Measurements from ENCODE around the gene SLC17A2. TPM values are rescaled to one million over a fixed set of nuclear protein-coding genes. Genes with fewer than 3 reads are reported as not detected.
A peak's percentile ranks its signal among the peaks of the same experiment; 100 is the strongest.

Gene SLC17A2
- total and polyA plus RNA-seq, 2 experiments from 2014 or later = not detected

DNA sequence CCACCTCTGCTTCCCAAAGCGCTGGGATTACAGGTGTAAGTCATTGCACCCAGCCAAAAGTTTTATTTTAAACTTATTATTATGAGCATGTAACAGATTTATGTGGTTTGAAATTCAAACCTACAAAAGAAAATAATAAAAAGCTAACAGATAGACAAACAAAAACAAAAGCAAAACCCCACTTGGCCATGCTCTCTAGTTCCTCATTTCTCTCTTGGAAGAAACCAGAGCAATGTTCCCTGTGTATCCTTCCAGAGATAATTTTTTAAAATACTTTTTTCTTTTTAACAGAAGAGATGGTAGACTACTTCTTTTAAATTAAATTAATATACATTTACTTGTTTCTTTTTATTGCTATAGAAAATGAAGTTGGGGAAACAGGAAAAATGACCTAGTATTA is 28.4 kb downstream of the SLC17A2 start (continued):
- TF ChIP-seq, protein P1, sequence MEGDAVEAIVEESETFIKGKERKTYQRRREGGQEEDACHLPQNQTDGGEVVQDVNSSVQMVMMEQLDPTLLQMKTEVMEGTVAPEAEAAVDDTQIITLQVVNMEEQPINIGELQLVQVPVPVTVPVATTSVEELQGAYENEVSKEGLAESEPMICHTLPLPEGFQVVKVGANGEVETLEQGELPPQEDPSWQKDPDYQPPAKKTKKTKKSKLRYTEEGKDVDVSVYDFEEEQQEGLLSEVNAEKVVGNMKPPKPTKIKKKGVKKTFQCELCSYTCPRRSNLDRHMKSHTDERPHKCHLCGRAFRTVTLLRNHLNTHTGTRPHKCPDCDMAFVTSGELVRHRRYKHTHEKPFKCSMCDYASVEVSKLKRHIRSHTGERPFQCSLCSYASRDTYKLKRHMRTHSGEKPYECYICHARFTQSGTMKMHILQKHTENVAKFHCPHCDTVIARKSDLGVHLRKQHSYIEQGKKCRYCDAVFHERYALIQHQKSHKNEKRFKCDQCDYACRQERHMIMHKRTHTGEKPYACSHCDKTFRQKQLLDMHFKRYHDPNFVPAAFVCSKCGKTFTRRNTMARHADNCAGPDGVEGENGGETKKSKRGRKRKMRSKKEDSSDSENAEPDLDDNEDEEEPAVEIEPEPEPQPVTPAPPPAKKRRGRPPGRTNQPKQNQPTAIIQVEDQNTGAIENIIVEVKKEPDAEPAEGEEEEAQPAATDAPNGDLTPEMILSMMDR (conservative IDR thresholded peaks at IDR 0.05; ENCODE audit: low read depth in 2 of 2) = no peak
- TF ChIP-seq, protein P2, sequence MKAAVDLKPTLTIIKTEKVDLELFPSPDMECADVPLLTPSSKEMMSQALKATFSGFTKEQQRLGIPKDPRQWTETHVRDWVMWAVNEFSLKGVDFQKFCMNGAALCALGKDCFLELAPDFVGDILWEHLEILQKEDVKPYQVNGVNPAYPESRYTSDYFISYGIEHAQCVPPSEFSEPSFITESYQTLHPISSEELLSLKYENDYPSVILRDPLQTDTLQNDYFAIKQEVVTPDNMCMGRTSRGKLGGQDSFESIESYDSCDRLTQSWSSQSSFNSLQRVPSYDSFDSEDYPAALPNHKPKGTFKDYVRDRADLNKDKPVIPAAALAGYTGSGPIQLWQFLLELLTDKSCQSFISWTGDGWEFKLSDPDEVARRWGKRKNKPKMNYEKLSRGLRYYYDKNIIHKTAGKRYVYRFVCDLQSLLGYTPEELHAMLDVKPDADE (IDR thresholded peaks at IDR 0.05) = no peak
- no peak for TF ChIP-seq POLR2AphosphoS5 (IDR thresholded peaks at IDR 0.05; ENCODE audit: low read depth)
- no peak for TF ChIP-seq NANOG (IDR thresholded peaks at IDR 0.05; ENCODE audit: borderline replicate concordance)
- no peak for TF ChIP-seq EZH2 (IDR thresholded peaks at IDR 0.05; ENCODE audit: low read depth, unreplicated experiment)

DNA sequence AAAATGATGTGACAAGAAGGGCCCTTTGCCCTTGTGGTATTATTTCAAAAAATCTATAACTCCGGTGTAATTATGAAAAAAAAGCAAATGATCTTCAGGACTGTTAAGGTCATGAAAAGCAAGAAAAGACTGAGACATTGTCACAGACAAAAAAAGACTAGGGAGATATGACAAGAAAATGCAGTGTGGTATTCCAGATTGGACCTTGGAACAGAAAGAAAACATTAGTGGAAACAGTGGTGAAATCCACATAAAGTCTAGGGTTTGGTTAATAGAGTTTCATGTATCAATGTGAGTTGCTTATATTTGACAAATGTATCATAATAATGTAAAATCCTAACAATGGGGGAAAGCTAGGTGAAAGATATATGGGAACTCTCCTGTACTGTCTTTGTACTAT is 29.6 kb downstream of the SLC17A2 start:
- Histone ChIP-seq H2AFZ (no peak overlapping the region), H3K79me2 (replicated peaks; ENCODE audit: insufficient read depth) (no peaks in the 10 kb centered on the region), H3K27ac (ENCODE audit: low read depth) (no peak overlapping the region), H3K4me1 (ENCODE audit: insufficient read depth) (peaks cover 8% of the 10 kb centered on the region; the same call in 1 of the 2 replicates), H3K4me3 (no peak overlapping the region), H3K9me2 (ENCODE audit: insufficient read depth) (no peaks in the 10 kb centered on the region), H3K27me3 (ENCODE audit: insufficient read depth) (no peaks in the 10 kb centered on the region), H3K36me3 (ENCODE audit: insufficient read depth) (no peaks in the 10 kb centered on the region), H3K4me2 (no peak overlapping the region), H3F3A (replicated peaks; ENCODE audit: low read depth) (no peaks in the 10 kb centered on the region), H4K20me1 (replicated peaks; ENCODE audit: insufficient read depth) (no peaks in the 10 kb centered on the region)
- no peak for TF ChIP-seq EZH2 (IDR thresholded peaks at IDR 0.05; ENCODE audit: low read depth, unreplicated experiment)
- Mint-ChIP-seq H3K36me3 (ENCODE audit: low read depth) (no peaks in the 10 kb centered on the region), H3K4me3 (no peak overlapping the region), H3K9me3 (no peaks in the 10 kb centered on the region), H3K27ac (no peak overlapping the region), H3K4me1 (peaks cover 20% of the 10 kb centered on the region), H3K27me3 (ENCODE audit: insufficient read depth, low read depth, poor library complexity) (no peaks in the 10 kb centered on the region)
- ATAC-seq (no peak), DNase-seq (ENCODE audit: low spot score) (no peak)

DNA sequence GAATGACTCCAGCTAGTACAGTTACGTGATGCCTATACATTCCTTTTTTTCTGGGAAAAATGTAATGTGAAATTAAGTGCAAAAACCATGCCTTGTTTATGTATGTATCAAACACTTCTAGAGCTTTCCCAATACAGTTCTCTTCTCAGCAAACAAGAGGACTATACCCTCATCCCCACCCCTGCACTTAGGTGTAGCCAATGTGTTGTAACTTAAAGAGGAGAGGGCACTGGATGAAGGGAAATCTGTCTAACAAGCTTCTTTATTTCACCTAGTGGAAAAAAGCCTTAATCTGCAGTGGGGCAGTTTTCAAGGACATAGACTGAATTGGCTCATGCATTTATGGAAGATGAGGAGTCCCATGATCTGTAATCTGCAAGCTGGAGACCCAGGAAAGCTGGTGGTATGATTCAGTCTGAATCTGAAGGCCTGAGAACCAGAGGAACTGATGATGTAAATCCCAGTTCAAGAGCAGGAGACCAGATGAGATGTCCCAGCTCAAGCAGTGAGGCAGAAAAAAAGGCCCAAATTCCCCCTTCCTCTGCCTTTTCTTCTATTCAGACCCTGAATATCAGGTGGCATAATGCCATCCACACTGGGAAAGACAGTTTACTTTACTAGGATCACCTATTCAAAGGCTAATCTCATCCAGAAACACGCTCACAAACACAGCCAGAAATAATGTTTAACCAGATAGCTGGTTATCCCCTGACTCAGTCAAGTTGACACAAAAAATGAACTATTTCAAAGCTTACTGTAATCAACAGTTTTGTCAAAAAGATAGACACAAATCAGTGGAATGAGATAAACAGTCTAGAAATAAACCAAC is 30.7 kb downstream of the SLC17A2 start:
- H3K27ac Mint-ChIP-seq = no peak overlapping the region
- no peak; the same call in 1 of the 3 replicates for ATAC-seq
- H3K4me3 ChIP-seq = no peak overlapping the region
- TF ChIP-seq, protein P3, sequence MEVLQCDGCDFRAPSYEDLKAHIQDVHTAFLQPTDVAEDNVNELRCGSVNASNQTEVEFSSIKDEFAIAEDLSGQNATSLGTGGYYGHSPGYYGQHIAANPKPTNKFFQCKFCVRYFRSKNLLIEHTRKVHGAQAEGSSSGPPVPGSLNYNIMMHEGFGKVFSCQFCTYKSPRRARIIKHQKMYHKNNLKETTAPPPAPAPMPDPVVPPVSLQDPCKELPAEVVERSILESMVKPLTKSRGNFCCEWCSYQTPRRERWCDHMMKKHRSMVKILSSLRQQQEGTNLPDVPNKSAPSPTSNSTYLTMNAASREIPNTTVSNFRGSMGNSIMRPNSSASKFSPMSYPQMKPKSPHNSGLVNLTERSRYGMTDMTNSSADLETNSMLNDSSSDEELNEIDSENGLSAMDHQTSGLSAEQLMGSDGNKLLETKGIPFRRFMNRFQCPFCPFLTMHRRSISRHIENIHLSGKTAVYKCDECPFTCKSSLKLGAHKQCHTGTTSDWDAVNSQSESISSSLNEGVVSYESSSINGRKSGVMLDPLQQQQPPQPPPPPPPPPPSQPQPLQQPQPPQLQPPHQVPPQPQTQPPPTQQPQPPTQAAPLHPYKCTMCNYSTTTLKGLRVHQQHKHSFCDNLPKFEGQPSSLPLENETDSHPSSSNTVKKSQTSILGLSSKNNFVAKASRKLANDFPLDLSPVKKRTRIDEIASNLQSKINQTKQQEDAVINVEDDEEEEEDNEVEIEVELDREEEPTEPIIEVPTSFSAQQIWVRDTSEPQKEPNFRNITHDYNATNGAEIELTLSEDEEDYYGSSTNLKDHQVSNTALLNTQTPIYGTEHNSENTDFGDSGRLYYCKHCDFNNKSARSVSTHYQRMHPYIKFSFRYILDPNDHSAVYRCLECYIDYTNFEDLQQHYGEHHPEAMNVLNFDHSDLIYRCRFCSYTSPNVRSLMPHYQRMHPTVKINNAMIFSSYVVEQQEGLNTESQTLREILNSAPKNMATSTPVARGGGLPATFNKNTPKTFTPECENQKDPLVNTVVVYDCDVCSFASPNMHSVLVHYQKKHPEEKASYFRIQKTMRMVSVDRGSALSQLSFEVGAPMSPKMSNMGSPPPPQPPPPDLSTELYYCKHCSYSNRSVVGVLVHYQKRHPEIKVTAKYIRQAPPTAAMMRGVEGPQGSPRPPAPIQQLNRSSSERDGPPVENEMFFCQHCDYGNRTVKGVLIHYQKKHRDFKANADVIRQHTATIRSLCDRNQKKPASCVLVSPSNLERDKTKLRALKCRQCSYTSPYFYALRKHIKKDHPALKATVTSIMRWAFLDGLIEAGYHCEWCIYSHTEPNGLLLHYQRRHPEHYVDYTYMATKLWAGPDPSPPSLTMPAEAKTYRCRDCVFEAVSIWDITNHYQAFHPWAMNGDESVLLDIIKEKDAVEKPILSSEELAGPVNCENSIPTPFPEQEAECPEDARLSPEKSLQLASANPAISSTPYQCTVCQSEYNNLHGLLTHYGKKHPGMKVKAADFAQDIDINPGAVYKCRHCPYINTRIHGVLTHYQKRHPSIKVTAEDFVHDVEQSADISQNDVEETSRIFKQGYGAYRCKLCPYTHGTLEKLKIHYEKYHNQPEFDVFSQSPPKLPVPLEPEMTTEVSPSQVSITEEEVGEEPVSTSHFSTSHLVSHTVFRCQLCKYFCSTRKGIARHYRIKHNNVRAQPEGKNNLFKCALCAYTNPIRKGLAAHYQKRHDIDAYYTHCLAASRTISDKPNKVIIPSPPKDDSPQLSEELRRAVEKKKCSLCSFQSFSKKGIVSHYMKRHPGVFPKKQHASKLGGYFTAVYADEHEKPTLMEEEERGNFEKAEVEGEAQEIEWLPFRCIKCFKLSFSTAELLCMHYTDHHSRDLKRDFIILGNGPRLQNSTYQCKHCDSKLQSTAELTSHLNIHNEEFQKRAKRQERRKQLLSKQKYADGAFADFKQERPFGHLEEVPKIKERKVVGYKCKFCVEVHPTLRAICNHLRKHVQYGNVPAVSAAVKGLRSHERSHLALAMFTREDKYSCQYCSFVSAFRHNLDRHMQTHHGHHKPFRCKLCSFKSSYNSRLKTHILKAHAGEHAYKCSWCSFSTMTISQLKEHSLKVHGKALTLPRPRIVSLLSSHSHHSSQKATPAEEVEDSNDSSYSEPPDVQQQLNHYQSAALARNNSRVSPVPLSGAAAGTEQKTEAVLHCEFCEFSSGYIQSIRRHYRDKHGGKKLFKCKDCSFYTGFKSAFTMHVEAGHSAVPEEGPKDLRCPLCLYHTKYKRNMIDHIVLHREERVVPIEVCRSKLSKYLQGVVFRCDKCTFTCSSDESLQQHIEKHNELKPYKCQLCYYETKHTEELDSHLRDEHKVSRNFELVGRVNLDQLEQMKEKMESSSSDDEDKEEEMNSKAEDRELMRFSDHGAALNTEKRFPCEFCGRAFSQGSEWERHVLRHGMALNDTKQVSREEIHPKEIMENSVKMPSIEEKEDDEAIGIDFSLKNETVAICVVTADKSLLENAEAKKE (CRISPR knock-in tag; IDR thresholded peaks at IDR 0.05) = no peak
- no peak for TF ChIP-seq STAT1 (IDR thresholded peaks at IDR 0.05; ENCODE audit: unreplicated experiment)

More for the DNA sequence above, 30.7 kb downstream of the SLC17A2 start:
- peaks cover 8% of the 10 kb centered on the region; the same call in 1 of the 2 replicates for H3K4me1 ChIP-seq (ENCODE audit: insufficient read depth)
- peak overlapping the region; percentile 16; the same call in 1 of the 2 replicates for H2AFZ ChIP-seq
- Mint-ChIP-seq H3K9me3 (no peaks in the 10 kb centered on the region), H3K4me1 (peaks cover 20% of the 10 kb centered on the region), H3K27me3 (ENCODE audit: insufficient read depth, low read depth, poor library complexity) (no peaks in the 10 kb centered on the region), H3K36me3 (ENCODE audit: low read depth) (no peaks in the 10 kb centered on the region), H3K4me3 (no peak overlapping the region)
- H3K27ac ChIP-seq (ENCODE audit: low read depth) = peak overlapping the region; percentile 0; the same call in 1 of the 2 replicates
- 0 out of 2 replicates have a peak overlapping the region, but pooled peaks have one; percentile 0 for H3K4me2 ChIP-seq
- H3F3A ChIP-seq (replicated peaks; ENCODE audit: low read depth) = no peaks in the 10 kb centered on the region
- H4K20me1 ChIP-seq (replicated peaks; ENCODE audit: insufficient read depth) = no peaks in the 10 kb centered on the region
- peak; percentile 8 for DNase-seq (ENCODE audit: low spot score)
- no peaks in the 10 kb centered on the region for H3K27me3 ChIP-seq (ENCODE audit: insufficient read depth)
- no peaks in the 10 kb centered on the region for H3K36me3 ChIP-seq (ENCODE audit: insufficient read depth)
- no peaks in the 10 kb centered on the region for H3K79me2 ChIP-seq (replicated peaks; ENCODE audit: insufficient read depth)
- H3K9me2 ChIP-seq (ENCODE audit: insufficient read depth) = no peaks in the 10 kb centered on the region
